ENCODE results near the gene CTNNBIP1. TPM values are rescaled to one million over a fixed set of nuclear protein-coding genes. Genes with fewer than 3 reads are reported as not detected.

CTNNBIP1 gene
- total RNA-seq, 8 experiments from 2014 or later: 4.9 to 33.1 (median 24.1) TPM

DNA sequence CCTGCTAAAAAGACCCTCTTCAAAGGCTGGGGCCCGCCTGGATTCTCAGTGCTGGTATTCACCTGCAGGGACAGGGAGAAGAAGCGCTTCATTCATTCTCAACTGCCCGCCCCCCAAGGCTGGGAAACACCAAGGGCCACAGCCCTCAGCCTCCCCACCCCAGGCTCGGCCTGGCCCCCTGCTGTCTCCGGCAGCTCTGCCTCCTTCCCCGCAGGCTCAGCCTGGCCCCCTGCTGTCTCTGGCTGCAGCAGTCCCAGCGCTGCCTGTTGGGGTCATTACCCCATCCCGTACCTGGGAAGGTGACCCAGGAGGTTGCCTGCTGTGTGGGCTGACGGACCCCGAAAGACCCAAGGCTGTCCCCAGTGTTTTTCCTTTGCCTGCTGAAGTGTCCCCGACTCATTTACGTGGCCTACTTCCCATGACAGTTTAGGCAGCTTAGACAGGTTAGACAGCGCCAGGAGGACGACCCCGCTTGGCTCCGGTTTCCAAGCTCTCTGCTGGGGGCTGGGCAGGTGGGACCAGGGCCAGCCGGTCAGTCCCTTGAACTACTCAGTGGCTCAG lies 63.4 kb downstream of the CTNNBIP1 start:
- no peak overlapping the region for H3K4me3 ChIP-seq
- peak in 3 of 8 experiments; percentile 7 to 31 (median 18) for ATAC-seq (replicated peaks in 6 of 8)
- in situ Hi-C loops (cut with MboI; ENCODE audit: low pct_unique_long_range_greater_than_20kb in 2 of 9, low sequenced_read_pairs in 9 of 9, unreplicated experiment in 9 of 9): no loop called here
- WGBS, 10 experiments: 59 to 100% (median 72%) methylated on average over 1 to 10 of the region's 17 CpGs; no CpG with 5 or more reads in 4 of the 10 experiments
- no peak overlapping the region for H3K27ac ChIP-seq
- H3K4me1 ChIP-seq (replicated peaks in 1 of 2): peaks cover 11 to 14% of the 10 kb centered on the region in 2 donors

DNA sequence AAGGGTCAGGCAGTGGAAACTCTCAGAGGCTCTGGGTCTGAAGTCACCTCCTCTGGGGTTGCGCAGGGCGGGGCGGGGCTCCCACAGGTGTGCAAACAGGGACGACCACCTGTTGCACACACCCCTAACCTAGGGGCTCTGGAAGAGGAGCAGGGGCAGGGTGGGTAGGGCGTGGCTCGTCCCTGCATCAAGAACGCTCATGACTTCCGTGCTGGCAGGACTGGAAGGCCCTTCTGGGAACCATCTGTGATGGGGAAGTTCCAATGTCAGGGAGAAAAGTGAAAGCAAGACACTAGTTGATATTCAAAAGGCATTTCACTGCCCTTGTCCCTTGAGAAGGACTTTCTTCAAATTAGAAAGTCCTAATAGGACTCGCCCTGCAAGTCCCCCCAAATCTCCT lies 64.2 kb downstream of the CTNNBIP1 start:
- no peak overlapping the region for H3K4me3 ChIP-seq

DNA sequence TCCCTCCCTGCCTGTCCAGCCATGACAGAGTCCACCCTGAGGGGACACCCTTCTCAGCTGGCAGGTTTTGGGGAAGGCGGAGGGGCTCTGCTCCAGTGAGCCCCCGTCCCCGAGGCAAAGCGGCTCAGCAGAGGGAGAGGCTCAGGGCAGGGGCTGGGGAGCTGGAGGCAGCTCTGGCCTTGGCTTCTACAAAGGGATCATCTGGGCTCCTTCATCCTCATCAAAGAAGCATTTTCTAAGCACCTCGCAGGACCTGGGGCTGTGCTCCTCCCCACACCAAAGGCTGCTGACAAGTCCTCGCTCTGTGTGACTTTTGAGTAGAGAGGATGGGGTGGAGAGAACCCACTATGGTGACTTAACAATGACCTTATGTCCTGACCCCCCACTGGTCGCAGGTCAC lies 65.3 kb downstream of the CTNNBIP1 start:
- no peak overlapping the region for H3K27ac ChIP-seq
- in situ Hi-C loops (cut with MboI; ENCODE audit: low pct_unique_long_range_greater_than_20kb in 2 of 9, low sequenced_read_pairs in 9 of 9, unreplicated experiment in 9 of 9): no loop called here
- H3K4me3 ChIP-seq: no peak overlapping the region
- no peak for ATAC-seq (replicated peaks in 6 of 8)
- WGBS, 10 experiments: 50 to 100% (median 81%) methylated on average over 1 to 6 of the region's 7 CpGs; no CpG with 5 or more reads in 3 of the 10 experiments
- peaks cover 10 to 14% of the 10 kb centered on the region in 2 donors for H3K4me1 ChIP-seq (replicated peaks in 1 of 2)

More for the DNA sequence above, 64.2 kb downstream of the CTNNBIP1 start:
- H3K4me1 ChIP-seq (replicated peaks in 1 of 2): peaks cover 10 to 14% of the 10 kb centered on the region in 2 donors
- in situ Hi-C loops (cut with MboI; ENCODE audit: low pct_unique_long_range_greater_than_20kb in 2 of 9, low sequenced_read_pairs in 9 of 9, unreplicated experiment in 9 of 9): no loop called here
- H3K27ac ChIP-seq: no peak overlapping the region
- ATAC-seq (replicated peaks in 6 of 8): peak in 3 of 8 experiments; percentile 47 to 85 (median 66)
- WGBS, 10 experiments: 0 to 100% (median 89%) methylated on average over 1 to 6 of the region's 9 CpGs; no CpG with 5 or more reads in 3 of the 10 experiments

DNA sequence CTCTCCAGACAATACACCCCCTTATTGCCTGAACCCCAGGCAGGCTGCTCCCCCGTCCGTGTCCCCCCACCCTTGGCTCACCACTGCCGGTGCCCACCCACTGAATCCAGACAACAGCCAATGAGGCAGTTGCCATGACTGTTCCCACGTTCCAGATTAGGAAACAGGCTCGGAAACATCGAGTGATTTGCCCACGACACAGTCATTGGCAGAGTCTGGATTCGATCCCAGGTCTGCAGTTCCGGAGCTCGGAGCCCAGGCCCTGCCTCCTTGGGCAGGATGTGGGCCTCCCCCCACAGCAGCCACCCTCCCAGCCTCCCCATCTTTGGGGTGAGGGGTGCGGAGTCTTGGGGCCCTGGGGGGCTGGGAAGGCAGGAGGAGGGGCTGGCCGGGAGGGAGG lies 66.0 kb downstream of the CTNNBIP1 start:
- Histone ChIP-seq H3K4me1 (replicated peaks in 1 of 2) (peaks cover 10 to 14% of the 10 kb centered on the region in 2 donors), H3K27ac (no peak overlapping the region), H3K4me3 (no peak overlapping the region)
- WGBS, 10 experiments: no CpG with 5 or more reads among the region's 12 CpGs
- in situ Hi-C loops (cut with MboI; ENCODE audit: low pct_unique_long_range_greater_than_20kb in 2 of 9, low sequenced_read_pairs in 9 of 9, unreplicated experiment in 9 of 9): no loop called here
- no peak for ATAC-seq (replicated peaks in 6 of 8)

DNA sequence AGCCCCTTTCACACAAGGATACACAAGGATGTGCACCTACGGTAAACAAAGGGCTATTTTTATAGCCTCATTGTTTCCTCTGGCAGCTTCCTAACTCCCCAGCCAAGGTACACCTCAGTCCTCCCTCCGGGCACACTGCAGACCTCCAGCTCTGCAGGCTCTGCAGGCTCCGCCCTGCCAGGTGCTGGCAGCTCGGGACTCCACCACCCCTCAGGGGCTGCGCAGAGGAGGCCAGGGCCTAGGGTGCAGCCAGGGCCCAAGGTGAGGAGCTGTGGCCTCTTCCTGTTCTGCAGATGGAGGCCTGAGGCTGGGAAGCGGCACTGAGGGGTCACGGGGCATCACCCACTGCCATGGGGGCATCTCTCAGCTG lies 66.5 kb downstream of the CTNNBIP1 start:
- Histone ChIP-seq H3K4me3 (no peak overlapping the region), H3K27ac (no peak overlapping the region), H3K4me1 (replicated peaks in 1 of 2) (peaks cover 10 to 14% of the 10 kb centered on the region in 2 donors)
- no peak for ATAC-seq (replicated peaks in 6 of 8)
- in situ Hi-C loops (cut with MboI; ENCODE audit: low pct_unique_long_range_greater_than_20kb in 2 of 9, low sequenced_read_pairs in 9 of 9, unreplicated experiment in 9 of 9): no loop called here
- WGBS, 10 experiments: no CpG with 5 or more reads among the region's 7 CpGs

DNA sequence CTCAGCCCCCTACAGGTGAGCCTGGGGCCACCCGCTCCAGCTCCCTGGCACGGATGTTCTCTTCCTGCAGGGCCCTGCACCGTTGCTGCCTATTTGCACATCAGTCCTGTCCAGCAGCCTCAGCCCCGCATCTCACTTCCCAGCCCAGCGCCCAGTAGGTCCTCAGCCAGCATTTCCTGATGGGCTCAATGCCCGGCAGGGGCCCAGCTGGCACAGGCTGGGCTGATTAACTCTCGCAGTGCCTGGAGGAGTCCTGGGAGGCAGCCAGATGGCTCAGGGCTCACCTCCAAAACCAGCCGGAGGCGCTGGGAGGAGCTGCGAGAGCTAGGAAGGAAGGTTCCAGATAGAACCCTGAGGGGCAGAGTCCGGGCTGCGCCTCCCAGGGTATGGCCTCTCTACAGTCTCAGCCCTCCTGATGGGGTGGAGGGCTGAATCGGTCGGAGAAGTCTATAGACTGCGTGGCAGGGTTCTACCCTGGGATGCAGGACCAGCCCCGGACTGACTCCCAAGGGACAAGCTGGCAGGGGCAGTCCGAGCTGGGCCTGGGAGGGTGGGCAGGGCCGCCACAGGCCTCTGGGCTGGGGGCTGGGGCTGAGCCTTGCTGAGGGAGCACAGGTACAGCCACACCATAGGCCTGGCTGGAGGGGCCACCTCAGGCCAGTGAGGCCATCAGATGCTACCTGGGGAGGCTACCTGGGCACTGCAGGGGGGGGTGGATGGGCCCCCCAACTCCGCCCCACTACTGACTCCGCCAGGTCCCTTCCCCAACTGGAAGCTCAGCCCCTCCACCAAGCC lies 67.1 kb downstream of the CTNNBIP1 start:
- in situ Hi-C loops (cut with MboI; ENCODE audit: low pct_unique_long_range_greater_than_20kb in 2 of 9, low sequenced_read_pairs in 9 of 9, unreplicated experiment in 9 of 9): no loop called here
- WGBS, 10 experiments: 52 to 92% (median 75%) methylated on average over 1 to 7 of the region's 20 CpGs; no CpG with 5 or more reads in 4 of the 10 experiments
- ATAC-seq (replicated peaks in 6 of 8): peak in 1 of 8 experiments; percentile 23
- H3K4me1 ChIP-seq (replicated peaks in 1 of 2): peaks cover 6 to 10% of the 10 kb centered on the region in 2 donors
- H3K27ac ChIP-seq: no peak overlapping the region
- H3K4me3 ChIP-seq: no peak overlapping the region

DNA sequence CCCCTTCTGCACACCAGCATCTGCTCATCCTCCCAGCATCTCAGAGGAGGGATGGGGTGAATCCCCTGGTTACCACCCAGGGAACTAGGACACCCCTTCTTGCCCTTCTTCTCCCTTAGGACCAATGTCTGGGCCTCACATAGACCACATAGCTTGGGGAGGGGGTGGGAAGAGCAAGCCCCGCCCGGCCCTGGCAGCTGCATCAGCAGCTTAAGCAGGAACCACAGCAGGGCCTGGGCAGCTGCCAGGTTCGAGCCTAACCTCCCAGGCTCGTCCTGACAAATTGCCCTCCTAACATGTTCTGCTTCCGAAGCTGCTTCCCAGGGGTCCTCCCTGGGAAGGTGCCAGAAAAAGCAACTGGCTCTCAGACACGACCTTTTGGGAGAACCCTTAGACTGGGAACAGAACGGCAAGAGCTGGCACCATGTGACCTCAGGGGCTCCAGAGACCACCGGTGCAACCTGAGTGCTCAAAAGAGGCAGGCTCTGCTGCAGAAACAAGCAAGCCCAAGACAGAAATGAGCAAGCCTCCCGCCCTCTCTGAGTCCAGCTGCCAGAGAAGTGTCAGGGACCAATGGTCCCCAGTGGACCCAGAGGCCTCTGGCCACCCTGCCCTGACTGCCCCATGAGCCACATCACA lies 67.9 kb downstream of the CTNNBIP1 start:
- Histone ChIP-seq H3K4me1 (replicated peaks in 1 of 2) (peaks cover 4 to 7% of the 10 kb centered on the region in 2 donors), H3K27ac (no peak overlapping the region), H3K4me3 (no peak overlapping the region)
- 0 to 82% (median 71%) methylated on average over 2 to 6 of the region's 9 CpGs; no CpG with 5 or more reads in 4 of the 10 experiments for WGBS, 10 experiments
- in situ Hi-C loops (cut with MboI; ENCODE audit: low pct_unique_long_range_greater_than_20kb in 2 of 9, low sequenced_read_pairs in 9 of 9, unreplicated experiment in 9 of 9): no loop called here
- no peak for ATAC-seq (replicated peaks in 6 of 8)

DNA sequence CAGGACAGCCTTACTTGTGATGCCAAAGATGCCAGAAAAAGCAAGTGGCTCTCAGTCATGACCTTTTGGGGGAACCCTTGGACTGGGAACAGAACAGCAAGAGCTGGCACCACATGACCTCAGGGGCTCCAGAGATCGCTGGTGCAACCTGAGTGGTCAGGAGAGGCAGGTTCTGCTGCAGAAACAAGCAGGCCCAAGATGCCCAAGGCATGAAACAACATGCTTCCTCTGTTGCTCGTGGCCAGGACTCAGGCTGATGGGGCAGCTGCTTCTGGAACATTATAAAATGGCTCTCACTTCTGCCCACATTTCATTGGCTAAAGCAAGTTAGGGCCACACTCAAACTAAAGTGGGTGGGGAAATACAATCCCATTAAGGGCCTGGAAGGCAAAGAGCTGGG lies 68.6 kb downstream of the CTNNBIP1 start:
- in situ Hi-C loops (cut with MboI; ENCODE audit: low pct_unique_long_range_greater_than_20kb in 2 of 9, low sequenced_read_pairs in 9 of 9, unreplicated experiment in 9 of 9): no loop called here
- ATAC-seq (replicated peaks in 6 of 8): no peak
- Histone ChIP-seq H3K4me1 (replicated peaks in 1 of 2) (peaks cover 4 to 7% of the 10 kb centered on the region in 2 donors), H3K27ac (no peak overlapping the region), H3K4me3 (no peak overlapping the region)
- 20 to 100% (median 67%) methylated on average over 1 to 2 of the region's 2 CpGs; no CpG with 5 or more reads in 5 of the 10 experiments for WGBS, 10 experiments

DNA sequence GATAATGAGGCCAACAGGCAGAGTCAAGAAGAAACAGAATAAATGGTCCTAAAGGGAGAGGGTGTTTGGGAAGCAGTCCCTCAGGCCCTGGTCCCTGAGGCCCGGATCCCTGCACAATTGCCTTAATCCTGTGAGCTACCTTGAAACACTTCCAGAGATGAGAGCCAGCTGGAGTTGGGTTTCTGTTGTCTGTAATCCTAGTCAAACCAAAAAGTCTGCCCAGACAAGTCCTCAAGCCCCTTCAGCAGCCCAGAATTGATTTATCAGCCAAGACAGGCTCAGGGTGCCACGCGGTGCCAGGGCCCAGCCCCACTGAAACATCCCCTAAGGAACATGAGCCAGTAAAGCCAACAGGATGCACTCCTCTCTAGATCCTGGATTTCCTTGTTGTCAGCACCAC lies 69.9 kb downstream of the CTNNBIP1 start:
- WGBS, 10 experiments: 55 to 100% (median 91%) methylated on average over 2 to 3 of the region's 3 CpGs; no CpG with 5 or more reads in 6 of the 10 experiments
- Histone ChIP-seq H3K4me1 (replicated peaks in 1 of 2) (peaks cover 14% of the 10 kb centered on the region in 2 donors), H3K4me3 (no peak overlapping the region), H3K27ac (no peak overlapping the region)
- in situ Hi-C loops (cut with MboI; ENCODE audit: low pct_unique_long_range_greater_than_20kb in 2 of 9, low sequenced_read_pairs in 9 of 9, unreplicated experiment in 9 of 9): no loop called here
- ATAC-seq (replicated peaks in 6 of 8): no peak

DNA sequence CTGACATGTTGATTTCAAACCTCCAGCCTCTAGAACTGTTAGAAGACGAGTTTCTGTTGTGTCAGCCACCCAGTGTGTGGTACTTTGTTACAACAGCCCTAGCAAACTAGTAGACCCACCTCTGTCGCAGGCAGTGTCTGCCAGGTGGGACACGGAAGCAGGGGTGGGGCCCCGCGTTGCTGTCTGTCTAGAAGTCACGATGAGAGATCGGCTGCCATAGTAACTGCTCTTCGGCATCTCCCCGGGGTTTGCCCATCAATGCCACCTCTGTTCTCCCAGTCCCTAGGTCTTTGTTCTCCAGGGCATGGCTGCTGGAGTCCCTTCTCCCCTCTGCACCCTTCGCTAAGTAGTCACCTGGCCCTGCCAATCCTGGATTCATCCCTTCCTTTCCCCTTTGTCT lies 71.1 kb downstream of the CTNNBIP1 start:
- no peak overlapping the region for H3K4me3 ChIP-seq
- no peak for ATAC-seq (replicated peaks in 6 of 8)
- peaks cover 11 to 14% of the 10 kb centered on the region in 2 donors for H3K4me1 ChIP-seq (replicated peaks in 1 of 2)
- no peak overlapping the region for H3K27ac ChIP-seq
- in situ Hi-C loops (cut with MboI; ENCODE audit: low pct_unique_long_range_greater_than_20kb in 2 of 9, low sequenced_read_pairs in 9 of 9, unreplicated experiment in 9 of 9): no loop called here
- 67 to 100% (median 85%) methylated on average over 2 to 10 of the region's 10 CpGs; no CpG with 5 or more reads in 3 of the 10 experiments for WGBS, 10 experiments

DNA sequence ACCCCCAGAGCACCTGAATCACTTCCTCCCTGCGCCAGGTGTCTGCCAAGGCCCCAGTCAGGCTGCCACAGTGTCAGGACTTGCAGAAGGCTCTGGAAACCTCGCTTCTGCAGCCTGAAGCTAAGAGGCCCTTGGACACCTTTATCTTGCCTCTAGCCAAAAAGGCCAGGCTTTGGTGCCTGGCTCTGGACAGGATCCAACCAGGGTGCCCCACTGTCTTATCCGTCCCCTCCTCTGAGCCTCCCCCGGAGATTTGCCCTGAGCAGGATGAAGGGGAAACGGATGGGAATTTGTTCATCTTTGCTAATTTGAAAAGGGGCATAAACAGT lies 73.5 kb downstream of the CTNNBIP1 start:
- WGBS, 10 experiments: 80 to 92% (median 84%) methylated on average over 1 to 5 of the region's 5 CpGs; no CpG with 5 or more reads in 4 of the 10 experiments
- peaks cover 11 to 14% of the 10 kb centered on the region in 2 donors for H3K4me1 ChIP-seq (replicated peaks in 1 of 2)
- no peak for ATAC-seq (replicated peaks in 6 of 8)
- no peak overlapping the region for H3K27ac ChIP-seq
- no peak overlapping the region for H3K4me3 ChIP-seq
- in situ Hi-C loops (cut with MboI; ENCODE audit: low pct_unique_long_range_greater_than_20kb in 2 of 9, low sequenced_read_pairs in 9 of 9, unreplicated experiment in 9 of 9): no loop called here

DNA sequence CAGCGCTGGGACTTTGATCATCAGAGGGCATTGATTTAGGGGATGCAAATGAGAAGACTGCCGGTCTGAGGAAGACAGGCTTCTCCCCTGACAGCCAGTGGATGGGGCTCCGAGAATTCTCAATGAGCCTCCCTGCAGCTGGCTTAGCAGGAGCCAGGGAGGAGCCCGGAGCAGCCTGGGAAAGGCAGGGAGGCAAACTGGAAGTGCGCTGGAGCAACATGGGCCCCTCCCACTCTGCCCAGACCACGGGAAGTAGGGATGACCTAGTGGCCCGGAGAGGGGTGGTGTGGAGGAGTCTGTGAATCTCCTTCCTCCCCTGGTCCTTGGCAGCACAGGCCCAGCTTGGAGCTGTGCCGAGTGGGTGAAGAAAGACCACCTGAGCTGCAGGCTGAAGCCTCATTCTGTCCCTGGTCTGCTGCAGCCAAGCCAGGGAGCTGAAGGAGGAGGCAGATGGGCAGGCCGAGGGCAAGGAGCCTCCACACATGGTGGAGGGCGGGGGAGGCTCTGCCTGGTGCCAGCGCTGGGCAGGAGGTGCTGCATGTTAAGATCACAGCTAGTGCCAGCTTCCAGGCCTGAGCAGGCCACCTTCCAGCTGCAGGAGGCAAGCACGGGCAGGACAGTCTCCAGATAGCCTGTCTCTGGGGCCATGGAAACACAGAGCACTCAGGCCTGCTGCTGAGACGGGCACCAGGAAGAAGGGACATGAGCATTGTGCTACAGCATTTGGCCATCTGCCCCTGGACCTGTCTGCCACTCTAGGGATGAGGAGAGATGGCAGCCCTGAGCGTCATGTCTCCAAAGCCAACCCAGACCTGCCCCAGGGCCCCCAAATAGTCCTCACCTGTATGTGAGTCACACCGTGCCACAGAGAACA lies 74.1 kb downstream of the CTNNBIP1 start:
- H3K4me1 ChIP-seq (replicated peaks in 1 of 2): peaks cover 11 to 14% of the 10 kb centered on the region in 2 donors

More for the DNA sequence above, 74.1 kb downstream of the CTNNBIP1 start:
- peak overlapping the region; percentile 17 to 62 for H3K27ac ChIP-seq
- H3K4me3 ChIP-seq: no peak overlapping the region
- WGBS, 10 experiments: 33 to 50% (median 50%) methylated on average over 2 to 9 of the region's 15 CpGs; no CpG with 5 or more reads in 5 of the 10 experiments
- in situ Hi-C loops (cut with MboI; ENCODE audit: low pct_unique_long_range_greater_than_20kb in 2 of 9, low sequenced_read_pairs in 9 of 9, unreplicated experiment in 9 of 9): no loop called here
- ATAC-seq (replicated peaks in 6 of 8): peak; percentile 95 to 99 (median 98)
